SK-N-SH treated with all-trans-retinoic acid at 6 μM for 48 hours (cell line): ENCODE results near the gene LRRC43.

Experiments
- ATAC-seq: fragments of 200-7000 bp; cut with Tn5 transposase; 3 replicates; pipeline ENCODE4 v1.9.1; 2020; ENCODE audit warnings: mild to moderate bottlenecking, moderate library complexity
- ARNTL ChIP-seq: fragments of 450-650 bp; formaldehyde crosslinking; IDR thresholded peaks from 2 replicates; pipeline ENCODE4 v1.5.0; 2020; ENCODE audit warnings: low read depth, mild to moderate bottlenecking, moderate library complexity, borderline replicate concordance
- BACH2 ChIP-seq: fragments of 250-450 bp; sonication (Bioruptor Pico); IDR thresholded peaks from 2 replicates; pipeline ENCODE4 v1.9.0; 2021; ENCODE audit warnings: mild to moderate bottlenecking, borderline replicate concordance
- CREB5 ChIP-seq: fragments of 250-450 bp; sonication (Bioruptor Pico); IDR thresholded peaks from 2 replicates; pipeline ENCODE4 v1.5.1; 2020; ENCODE audit warnings: low read depth, mild to moderate bottlenecking, moderate library complexity
- CSDC2 ChIP-seq: fragments of 250-450 bp; sonication (Bioruptor Pico); IDR thresholded peaks from 2 replicates; pipeline ENCODE4 v1.5.0; 2020; ENCODE audit warnings: mild to moderate bottlenecking, moderate library complexity
- CSRNP3 ChIP-seq: fragments of 250-450 bp; sonication (Bioruptor Pico); IDR thresholded peaks from 2 replicates; pipeline ENCODE4 v1.5.1; 2021; ENCODE audit warnings: mild to moderate bottlenecking, moderate library complexity
- ESRRG ChIP-seq: fragments of 250-450 bp; sonication (Bioruptor Pico); IDR thresholded peaks from 2 replicates; pipeline ENCODE4 v1.6.1; 2021; ENCODE audit warnings: mild to moderate bottlenecking
- GLIS3 ChIP-seq: fragments of 250-450 bp; sonication (Bioruptor Pico); IDR thresholded peaks from 2 replicates; pipeline ENCODE4 v1.5.0; 2020; ENCODE audit warnings: mild to moderate bottlenecking, moderate library complexity
- ISL1 ChIP-seq: fragments of 250-450 bp; sonication (Bioruptor Pico); IDR thresholded peaks from 2 replicates; pipeline ENCODE4 v2.1.2; 2022; ENCODE audit warnings: mild to moderate bottlenecking, moderate library complexity
- OSR1 ChIP-seq: fragments of 250-450 bp; sonication (Bioruptor Pico); IDR thresholded peaks from 2 replicates; pipeline ENCODE4 v1.8.0; 2022; ENCODE audit warnings: moderate library complexity, mild to moderate bottlenecking, inconsistent platforms
- PATZ1 ChIP-seq: fragments of 250-450 bp; sonication (Bioruptor Pico); IDR thresholded peaks from 2 replicates; pipeline ENCODE4 v1.8.0; 2020; ENCODE audit warnings: mild to moderate bottlenecking, moderate library complexity, borderline replicate concordance
- PPARA ChIP-seq: fragments of 250-450 bp; sonication (Bioruptor Pico); IDR thresholded peaks from 2 replicates; pipeline ENCODE4 v1.5.0; 2020; ENCODE audit warnings: mild to moderate bottlenecking, borderline replicate concordance
- RARB ChIP-seq: fragments of 250-450 bp; sonication (Bioruptor Pico); IDR thresholded peaks from 2 replicates; pipeline ENCODE4 v1.8.0; 2021; ENCODE audit warnings: mild to moderate bottlenecking, moderate library complexity
- SNAI2 ChIP-seq: fragments of 250-450 bp; sonication (Bioruptor Pico); IDR thresholded peaks from 2 replicates; pipeline ENCODE4 v1.5.0; 2020; ENCODE audit warnings: mild to moderate bottlenecking, moderate library complexity
- TOX ChIP-seq: fragments of 250-450 bp; sonication (Bioruptor Pico); IDR thresholded peaks from 2 replicates; pipeline ENCODE4 v1.8.0; 2021; ENCODE audit warnings: mild to moderate bottlenecking, moderate library complexity, borderline replicate concordance
- TSHZ2 ChIP-seq: fragments of 250-450 bp; sonication (Bioruptor Pico); IDR thresholded peaks from 2 replicates; pipeline ENCODE4 v1.5.0; 2020; ENCODE audit warnings: mild to moderate bottlenecking, moderate library complexity
- ZFP3 ChIP-seq: fragments of 250-450 bp; sonication (Bioruptor Pico); IDR thresholded peaks from 2 replicates; pipeline ENCODE4 v1.5.0; 2020; ENCODE audit warnings: mild to moderate bottlenecking, moderate library complexity
- ZFP30 ChIP-seq: fragments of 450-650 bp; formaldehyde crosslinking; IDR thresholded peaks from 2 replicates; pipeline ENCODE4 v1.5.0; 2022; ENCODE audit warnings: mild to moderate bottlenecking, moderate library complexity
- ZNF565 ChIP-seq: fragments of 450-650 bp; formaldehyde crosslinking; conservative IDR thresholded peaks from 2 replicates; pipeline ENCODE4 v1.5.0; 2020; ENCODE audit warnings: low read depth, mild to moderate bottlenecking, moderate library complexity
- ZNF8 ChIP-seq: fragments of 450-650 bp; formaldehyde crosslinking; IDR thresholded peaks from 2 replicates; pipeline ENCODE4 v1.5.0; 2020; ENCODE audit warnings: mild to moderate bottlenecking, moderate library complexity

LRRC43 gene

GRCh38 chr12:122182887-122183587, at the start of gene LRRC43:
LRRC43 (plus strand) TSS chr12:122183123; CDS start chr12:122183145, 22 bp downstream.
- TF ChIP-seq ZFP3 (CRISPR knock-in tag), result peak; percentile 96
- no peak for TF ChIP-seq ISL1 (CRISPR knock-in tag)
- TF ChIP-seq, all 23 proteins: peak for 1
- peak; percentile 72 for ATAC-seq

GRCh38 chr12:122133192-122133950, 49.6 kb upstream of the LRRC43 start:
- TF ChIP-seq TSHZ2 (CRISPR knock-in tag) (no peak), TOX (CRISPR knock-in tag) (no peak), BACH2 (no peak), CREB5 (CRISPR knock-in tag) (no peak), ZFP30 (CRISPR knock-in tag) (no peak), ZFP3 (CRISPR knock-in tag) (no peak), ZNF565 (CRISPR knock-in tag) (no peak), CSRNP3 (CRISPR knock-in tag) (no peak), RARB (CRISPR knock-in tag) (no peak), OSR1 (CRISPR knock-in tag) (no peak), GLIS3 (no peak), ZNF8 (CRISPR knock-in tag) (no peak), PPARA (no peak), PATZ1 (no peak), SNAI2 (CRISPR knock-in tag) (no peak)
- ATAC-seq, result no peak

GRCh38 chr12:122135437-122136031, 47.4 kb upstream of the LRRC43 start:
- ATAC-seq, result no peak
- TF ChIP-seq ESRRG (CRISPR knock-in tag), result no peak
- no peak for TF ChIP-seq CSRNP3 (CRISPR knock-in tag)
- no peak for TF ChIP-seq TOX (CRISPR knock-in tag)
- no peak for TF ChIP-seq CSDC2
- no peak for TF ChIP-seq PATZ1
- no peak for TF ChIP-seq ARNTL (CRISPR knock-in tag)
- TF ChIP-seq ISL1 (CRISPR knock-in tag), result no peak
- TF ChIP-seq PPARA, result no peak
